GM12878 (cell line): Measurements from ENCODE around the gene BTBD3. TPM values are rescaled to one million over a fixed set of nuclear protein-coding genes. Genes with fewer than 3 reads are reported as not detected.

Experiments
- ATAC-seq: fragments of 200-7000 bp; cut with Tn5 transposase; 3 replicates; pipeline ENCODE4 v1.9.1; 2020; ENCODE audit warnings: mild to moderate bottlenecking, moderate library complexity
- BruUV-seq: library from RNA; stranded (reverse); fragments of 400-500 nt; replicated peaks from 2 replicates; lab custom pipeline; 2021; lab: Mats Ljungman, UMichigan
- CTCF ChIA-PET: fragments of 300-600 bp; sonication (Branson Sonifier 250); formaldehyde crosslinking; extraction: SDS; loops from one replicate; lab custom pipeline; 2021; ENCODE audit warnings: inconsistent platforms; lab: Yijun Ruan, JAX
- POLR2A ChIA-PET: fragments of 350-600 bp; formaldehyde crosslinking; extraction: SDS; loops from one replicate; lab custom pipeline; 2021; ENCODE audit warnings: inconsistent platforms; lab: Charles Lee
- RAD21 ChIA-PET: fragments of 300-600 bp; sonication (Branson Sonifier 250); formaldehyde crosslinking; loops from one replicate; lab custom pipeline; 2023; ENCODE audit warnings: antibody characterized with exemption; ENCODE audit not compliant: unreplicated experiment; lab: Charles Lee
- SMC1A ChIA-PET: fragments of 300-600 bp; sonication (Branson Sonifier 250); formaldehyde crosslinking; loops from one replicate; lab custom pipeline; 2023; ENCODE audit not compliant: unreplicated experiment, uncharacterized antibody; lab: Charles Lee
- DNase-seq: peaks from one replicate; pipeline ENCODE4 v3.0.0-alpha.2; 2011; ENCODE audit warnings: low read depth, low spot score
- FAIRE-seq: peaks from 3 replicates; lab custom pipeline; 2011; peaks lifted over from hg19 to GRCh38; lab: Jason Lieb, UNC
- H2AFZ ChIP-seq: 2 replicates; pipeline ENCODE4 v1.6.0; 2011; ENCODE audit warnings: low read depth, low read length, control low read depth; ENCODE audit not compliant: control insufficient read depth
- H3K27ac ChIP-seq: 2 replicates; pipeline ENCODE4 v1.5.1; 2011; ENCODE audit warnings: control low read depth; ENCODE audit not compliant: control insufficient read depth, insufficient read depth
- H3K27me3 ChIP-seq, 2 experiments: replicated peaks in 1 of 2; 2 replicates each; pipeline versions ENCODE4 v1.6.0 to v1.6.1; 2011; ENCODE audit warnings: low read length in 1 of 2; ENCODE audit not compliant: control insufficient read depth in 2 of 2, insufficient read depth in 2 of 2
- H3K36me3 ChIP-seq, 2 experiments: 2 replicates each; pipeline ENCODE4 v1.5.1; 2011; ENCODE audit warnings: low read length in 1 of 2; ENCODE audit not compliant: control insufficient read depth in 2 of 2, insufficient read depth in 2 of 2
- H3K4me1 ChIP-seq: 2 replicates; pipeline ENCODE4 v1.6.1; 2011; ENCODE audit warnings: mild to moderate bottlenecking, low read length, moderate library complexity, mixed read lengths; ENCODE audit not compliant: control insufficient read depth, insufficient read depth
- H3K4me2 ChIP-seq: 2 replicates; pipeline ENCODE4 v1.6.0; 2011; ENCODE audit warnings: control low read depth; ENCODE audit not compliant: control insufficient read depth, insufficient read depth
- H3K4me3 ChIP-seq: fragments of 200-600 bp; sonication (generic); 2 replicates; pipeline ENCODE4 v1.5.1; 2016
- H3K79me2 ChIP-seq: 2 replicates; pipeline ENCODE4 v1.6.0; 2011; ENCODE audit warnings: low read length; ENCODE audit not compliant: control insufficient read depth, insufficient read depth
- H3K9ac ChIP-seq: 2 replicates; pipeline ENCODE4 v1.8.0; 2011; ENCODE audit warnings: low read length, control low read depth, mixed read lengths; ENCODE audit not compliant: control insufficient read depth, insufficient read depth
- H3K9me3 ChIP-seq: replicated peaks from 3 replicates; pipeline ENCODE4 v1.5.1; 2011; ENCODE audit warnings: mild to moderate bottlenecking, low read length; ENCODE audit not compliant: control insufficient read depth, insufficient read depth
- H4K20me1 ChIP-seq: 2 replicates; pipeline ENCODE4 v1.6.0; 2011; ENCODE audit not compliant: control insufficient read depth, insufficient read depth
- CEBPB ChIP-seq, 2 experiments: fragments of 150-350 bp in 1 of 2; IDR thresholded peaks; 2 replicates each; pipeline ENCODE4 v1.6.1; 2012 to 2014; ENCODE audit warnings: low read depth in 2 of 2, low read length in 2 of 2, borderline replicate concordance in 1 of 2, inconsistent platforms in 1 of 2
- CTCF ChIP-seq, 3 experiments: IDR thresholded peaks in 2 of 3; conservative IDR thresholded peaks in 1 of 3; 2 replicates each; pipeline ENCODE4 v1.5.1; 2011; ENCODE audit warnings: low read depth in 3 of 3, low read length in 3 of 3, mild to moderate bottlenecking in 3 of 3, control low read depth in 2 of 3, moderate library complexity in 2 of 3, inconsistent platforms in 1 of 3, mixed read lengths in 1 of 3; ENCODE audit not compliant: control insufficient read depth in 2 of 3, insufficient read depth in 1 of 3; ENCODE audit errors: extremely low read depth in 1 of 3
- CUX1 ChIP-seq: IDR thresholded peaks from 2 replicates; pipeline ENCODE4 v1.6.1; 2012; ENCODE audit warnings: improper control_type of control experiment, low read depth, low read length; ENCODE audit not compliant: insufficient replicate concordance
- EGR1 ChIP-seq, 2 experiments: IDR thresholded peaks; 1 replicate in 1 of 2; 2 replicates in 1 of 2; pipeline ENCODE4 v1.6.1; 2011 to 2012; ENCODE audit warnings: low read depth in 2 of 2, low read length in 2 of 2, borderline replicate concordance in 1 of 2, mild to moderate bottlenecking in 1 of 2, moderate library complexity in 1 of 2
- HDAC2 ChIP-seq: fragments of 200-600 bp; sonication (generic); IDR thresholded peaks from 2 replicates; pipeline ENCODE4 v1.6.1; 2017
- IRF4 ChIP-seq: IDR thresholded peaks from 2 replicates; pipeline ENCODE4 v1.6.1; 2011; ENCODE audit warnings: low read depth, low read length
- MAX ChIP-seq: IDR thresholded peaks from 2 replicates; pipeline ENCODE4 v1.6.1; 2012; ENCODE audit warnings: low read depth, low read length, improper control_type of control experiment
- NBN ChIP-seq: fragments of 450-650 bp; IDR thresholded peaks from 2 replicates; pipeline ENCODE4 v1.6.1; 2016
- PAX5 ChIP-seq: IDR thresholded peaks from 2 replicates; pipeline ENCODE4 v1.6.1; 2011; ENCODE audit warnings: low read depth, low read length, borderline replicate concordance
- RAD21 ChIP-seq: IDR thresholded peaks from 2 replicates; pipeline ENCODE4 v1.6.1; 2011; ENCODE audit warnings: mild to moderate bottlenecking, low read depth, low read length, moderate library complexity; ENCODE audit not compliant: insufficient read depth
- SREBF2 ChIP-seq: IDR thresholded peaks from 2 replicates; pipeline ENCODE4 v1.6.1; 2012; ENCODE audit warnings: mild to moderate bottlenecking, low read length
- ZBED1 ChIP-seq: IDR thresholded peaks from 2 replicates; pipeline ENCODE4 v1.6.1; 2016; ENCODE audit warnings: borderline replicate concordance
- WGBS: methylation state at CpG from one replicate; pipeline ENCODE4 v1.1.6; 2016; ENCODE audit warnings: low lambda C conversion rate; ENCODE audit not compliant: insufficient replicate concordance, insufficient coverage; ENCODE audit errors: missing lambda C conversion rate; 5-methylcytosine and 5-hydroxymethylcytosine counted together
- in situ Hi-C: fragments of 300-500 bp; cut with MboI; formaldehyde crosslinking; loops from 9 replicates; pipeline ENCODE4 v1.14.3; 2018; ENCODE audit warnings: mixed read lengths
- intact Hi-C: fragments of 100-400 bp; cut with micrococcal nuclease; formaldehyde crosslinking; loops from one replicate; pipeline ENCODE4 v1.14.2; 2022; ENCODE audit not compliant: unreplicated experiment
- polyA plus RNA-seq, 11 experiments: library from polyadenylated mRNA; depleted of rRNA in 4 of 11; unstranded in 6 of 11; stranded (reverse) in 5 of 11; fragments of >200 nt; fragmentation: Nextera tagmentation in 4 of 11; fragmentation: Illumina TruSeq in 1 of 11; extraction: Ambion mirVana in 4 of 11; extraction: Trizol in 1 of 11; gene quantifications; 1 replicate in 1 of 11; 2 replicates in 10 of 11; pipeline versions ENCODE4 v1.2.1 to v1.2.3, GENCODE V29; 2011 to 2016; ENCODE audit warnings: inconsistent platforms in 2 of 11, missing spikeins in 2 of 11, low read depth in 1 of 11
- total RNA-seq, 4 experiments: library from RNA; depleted of rRNA in 3 of 4; stranded (reverse); fragments of >200 nt in 3 of 4; fragmentation: Illumina TruSeq in 1 of 4; extraction: Trizol in 1 of 4; gene quantifications; 2 replicates each; pipeline versions ENCODE4 v1.2.1 to v1.2.3, GENCODE V29; 2013 to 2021

Gene BTBD3
- total and polyA plus RNA-seq, 10 of the 15 experiments (the other 5 are each of a cell fraction or from before 2014, with no cell fraction given) = 0.02 to 12.8 (median 0.23) TPM

- no peak for TF ChIP-seq CUX1
- TF ChIP-seq HDAC2 = no peak
- no peak for TF ChIP-seq PAX5
Observed at GRCh38 chr20:11912659-11913415, 4.9 kb upstream of the BTBD3 start (continued).

- intact Hi-C loops = loop anchor here (10.0 kb wide), 1 partner anchor 286 kb away; no protein-coding TSS in a partner anchor
- no peaks in the 10 kb centered on the region for H4K20me1 ChIP-seq
- no peaks in the 10 kb centered on the region for H3K79me2 ChIP-seq
- ChIA-PET CTCF (interaction anchor here (0.8 to 2.9 kb wide), 7 partner anchors 9 to 439 kb away, joined by 3 to 12 read pairs (median 3); no protein-coding TSS in a partner anchor), POLR2A (no interaction called here), RAD21 (interaction anchor here (1.4 kb wide), 1 partner anchor 88 kb away, joined by 3 read pairs; no protein-coding TSS in a partner anchor), SMC1A (interaction anchor here (0.6 to 1.8 kb wide), 6 partner anchors 8 to 713 kb away, joined by 3 to 8 read pairs (median 4); no protein-coding TSS in a partner anchor)
- BruUV-seq = no TSS peak
- H3K9ac ChIP-seq = no peak overlapping the region
- ATAC-seq (no peak), DNase-seq (no peak), FAIRE-seq (no peak)
- H3K4me3 ChIP-seq = no peak overlapping the region
- H3K27me3 ChIP-seq = no peaks in the 10 kb centered on the region
- no peaks in the 10 kb centered on the region for H3K4me1 ChIP-seq
- WGBS = 45% methylated on average over 5 of the region's 5 CpGs
- TF ChIP-seq SREBF2 (no peak), EGR1 (IDR thresholded peaks at IDR 0.05; ENCODE audit: borderline replicate concordance in 1 of 2, low read depth in 2 of 2, low read length in 2 of 2) (no peak), NBN (no peak), IRF4 (no peak), CEBPB (IDR thresholded peaks at IDR 0.05; ENCODE audit: borderline replicate concordance in 1 of 2, low read depth in 2 of 2, low read length in 2 of 2) (no peak), RAD21 (no peak), CTCF (IDR thresholded peaks at IDR 0.05 in 2 of 3, conservative IDR thresholded peaks at IDR 0.05 in 1 of 3; ENCODE audit: control insufficient read depth in 2 of 3, extremely low read depth in 1 of 3, insufficient read depth in 1 of 3, low read depth in 3 of 3, low read length in 3 of 3) (no peak), MAX (no peak), ZBED1 (no peak)
- no peaks in the 10 kb centered on the region for H3K9me3 ChIP-seq
- no peak overlapping the region for H2AFZ ChIP-seq
- no peak overlapping the region for H3K4me2 ChIP-seq
- no peak overlapping the region for H3K27ac ChIP-seq
- no peaks in the 10 kb centered on the region for H3K36me3 ChIP-seq
- in situ Hi-C loops = no loop called here
Observed at GRCh38 chr20:11918391-11918845, 725 bp downstream of the BTBD3 start.
